OCI-LY7 (cell line): ENCODE results near the gene MACROD2.

Source experiments
- CTCF ChIP-seq: fragments of 200-600 bp; sonication (generic); conservative IDR thresholded peaks from 2 replicates; pipeline ENCODE4 v1.5.1; 2014; ENCODE audit warnings: mild to moderate bottlenecking, antibody characterized with exemption, low read length, moderate library complexity, mixed read lengths
- EZH2phosphoT487 ChIP-seq: fragments of 200-600 bp; sonication (generic); IDR thresholded peaks from 2 replicates; pipeline ENCODE4 v1.6.1; 2018; ENCODE audit warnings: low read depth, borderline replicate concordance, mild to moderate bottlenecking, mixed run types, antibody characterized with exemption, low read length, moderate library complexity, mixed read lengths

GRCh38 chr20:15726416-15726815 lies 1731.1 kb downstream of the MACROD2 start:
- TF ChIP-seq EZH2phosphoT487 (no peak), CTCF (no peak)
